Fibroblast of the aortic adventitia (primary cell): Measurements from ENCODE around the gene F2RL2. TPM values are rescaled to one million over a fixed set of nuclear protein-coding genes. Genes with fewer than 3 reads are reported as not detected.
A peak's percentile ranks its signal among the peaks of the same experiment; 100 is the strongest.

Experiments
- DNase-seq: peaks from one replicate; pipeline ENCODE4 v3.0.0-alpha.2; 2010; ENCODE audit warnings: low read depth
- H3K4me3 ChIP-seq: 2 replicates; pipeline ENCODE4 v1.5.1; 2011; ENCODE audit warnings: low read depth, mild to moderate bottlenecking, control low read depth, low read length, moderate library complexity
- CTCF ChIP-seq: IDR thresholded peaks from 2 replicates; pipeline ENCODE4 v1.5.1; 2011; ENCODE audit warnings: mild to moderate bottlenecking, low read length, control low read depth, inconsistent platforms; ENCODE audit not compliant: insufficient read depth
- total RNA-seq: library from RNA; depleted of rRNA; stranded (reverse); fragments of >200 nt; gene quantifications from 2 replicates; pipeline ENCODE4 v1.2.3, GENCODE V29; 2012; ENCODE audit warnings: low replicate concordance

Gene F2RL2
- total RNA-seq, 1 donor, result 18.6 TPM

- no peak for TF ChIP-seq CTCF
- H3K4me3 ChIP-seq, result no peak overlapping the region
- DNase-seq, result no peak
Measured at GRCh38 chr5:76643371-76643770, 20.2 kb upstream of the F2RL2 start.

- DNase-seq, result peak; percentile 16
- no peak overlapping the region for H3K4me3 ChIP-seq
- TF ChIP-seq CTCF, result no peak
Measured at GRCh38 chr5:76642390-76643040, 19.3 kb upstream of the F2RL2 start.

- peak; percentile 85 for TF ChIP-seq CTCF
- peak; percentile 88 for DNase-seq
- no peak overlapping the region for H3K4me3 ChIP-seq
Measured at GRCh38 chr5:76641514-76642120, 18.4 kb upstream of the F2RL2 start.

GRCh38 chr5:76638479-76638878 lies 15.3 kb upstream of the F2RL2 start:
- DNase-seq, result peak; percentile 52

GRCh38 chr5:76637490-76637889 lies 14.3 kb upstream of the F2RL2 start:
- TF ChIP-seq CTCF, result no peak
- DNase-seq, result no peak
- H3K4me3 ChIP-seq, result no peak overlapping the region

More at GRCh38 chr5:76638479-76638878, 15.3 kb upstream of the F2RL2 start:
- no peak for TF ChIP-seq CTCF
- no peak overlapping the region for H3K4me3 ChIP-seq

GRCh38 chr5:76634661-76635060 lies 11.5 kb upstream of the F2RL2 start:
- no peak overlapping the region for H3K4me3 ChIP-seq
- no peak for DNase-seq
- no peak for TF ChIP-seq CTCF

GRCh38 chr5:76626738-76627137 lies 3.5 kb upstream of the F2RL2 start:
- DNase-seq, result no peak
- H3K4me3 ChIP-seq, result no peak overlapping the region
- TF ChIP-seq CTCF, result no peak
